ENCODE results near the gene BCAS3.
A peak's percentile ranks its signal among the peaks of the same experiment; 100 is the strongest.

The BCAS3 gene

GRCh38 chr17:61208301-61209105 is 530.9 kb downstream of the BCAS3 start:
- no peak for DNase-seq

DNA sequence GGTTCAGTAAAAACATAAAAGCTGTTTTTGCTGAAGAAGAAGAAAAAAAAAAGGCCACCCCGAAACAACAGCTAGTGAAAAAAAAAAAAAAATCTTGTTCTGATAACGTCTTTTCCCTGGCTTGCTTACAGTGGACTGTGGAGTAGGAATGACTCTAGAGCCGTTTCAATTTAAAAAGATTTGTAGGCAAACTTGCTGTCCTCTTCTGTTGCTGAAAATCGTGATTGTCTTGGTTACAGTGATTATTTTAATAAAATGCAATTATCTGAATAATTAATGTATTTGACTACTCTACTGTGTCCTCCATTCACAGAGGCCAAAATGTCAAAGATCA is 531.4 kb downstream of the BCAS3 start:
- no peak for DNase-seq

DNA sequence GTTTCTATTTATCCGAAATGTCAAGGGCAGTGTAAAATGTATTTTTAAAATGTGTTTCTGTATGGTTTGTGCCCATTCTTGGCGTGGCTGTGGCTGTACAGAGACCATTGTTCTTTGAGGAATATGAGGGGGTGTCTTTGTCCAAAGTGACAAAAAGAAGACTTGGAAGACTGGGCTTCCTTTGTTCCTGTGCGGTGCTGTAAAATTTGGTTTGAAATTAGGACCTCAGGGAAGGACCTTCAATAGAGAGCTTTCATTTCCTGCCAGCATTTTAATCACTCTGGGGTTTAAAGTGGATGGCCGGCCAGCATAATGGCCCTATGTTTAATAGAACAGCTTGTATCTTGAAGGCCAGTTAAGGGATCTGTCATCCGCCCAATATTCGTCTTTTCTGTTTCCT is 531.9 kb downstream of the BCAS3 start:
- DNase-seq: no peak

- DNase-seq: no peak
These were observed 533.6 kb downstream of the BCAS3 start for GRCh38 chr17:61211236-61211635.

- DNase-seq: no peak
These were observed 535.0 kb downstream of the BCAS3 start for GRCh38 chr17:61212655-61213054.

DNA sequence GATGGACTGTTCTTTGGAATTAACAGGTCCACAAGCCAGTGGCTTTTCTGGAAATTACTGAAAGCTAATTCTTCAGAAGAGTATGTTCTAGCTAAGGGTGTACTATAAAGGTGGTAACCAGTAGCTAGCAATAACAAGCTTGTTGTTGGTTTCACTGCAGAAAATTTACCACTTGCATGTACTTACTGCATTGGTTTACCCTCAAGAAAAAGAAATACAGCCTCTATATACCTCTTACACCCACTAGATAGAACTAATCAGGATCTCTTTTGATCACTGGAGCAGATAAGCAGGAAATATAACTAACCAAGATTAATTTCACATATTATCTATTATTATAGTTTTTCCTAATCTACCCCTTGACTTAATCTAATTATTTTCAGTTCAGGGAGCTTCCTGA is 537.1 kb downstream of the BCAS3 start:
- no peak for DNase-seq

DNA sequence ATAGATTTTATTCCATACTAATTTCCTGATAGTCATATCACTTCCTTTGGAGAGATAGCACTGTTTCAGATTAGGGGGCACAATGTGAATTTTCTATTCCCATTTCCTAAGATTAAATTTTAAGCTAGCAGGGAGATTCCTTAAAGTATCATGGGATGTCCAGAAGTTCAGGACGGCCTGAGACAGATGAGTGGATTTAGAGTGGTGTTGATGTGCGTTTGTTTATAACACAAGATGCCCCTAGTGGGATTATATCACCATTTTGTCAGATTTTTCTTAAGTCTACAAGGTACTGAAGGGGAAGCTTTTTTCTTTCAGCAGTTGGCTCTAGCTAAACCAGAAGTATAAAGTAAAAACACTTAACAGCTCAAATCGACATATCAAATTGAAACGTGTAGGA is 538.4 kb downstream of the BCAS3 start:
- no peak for DNase-seq

DNA sequence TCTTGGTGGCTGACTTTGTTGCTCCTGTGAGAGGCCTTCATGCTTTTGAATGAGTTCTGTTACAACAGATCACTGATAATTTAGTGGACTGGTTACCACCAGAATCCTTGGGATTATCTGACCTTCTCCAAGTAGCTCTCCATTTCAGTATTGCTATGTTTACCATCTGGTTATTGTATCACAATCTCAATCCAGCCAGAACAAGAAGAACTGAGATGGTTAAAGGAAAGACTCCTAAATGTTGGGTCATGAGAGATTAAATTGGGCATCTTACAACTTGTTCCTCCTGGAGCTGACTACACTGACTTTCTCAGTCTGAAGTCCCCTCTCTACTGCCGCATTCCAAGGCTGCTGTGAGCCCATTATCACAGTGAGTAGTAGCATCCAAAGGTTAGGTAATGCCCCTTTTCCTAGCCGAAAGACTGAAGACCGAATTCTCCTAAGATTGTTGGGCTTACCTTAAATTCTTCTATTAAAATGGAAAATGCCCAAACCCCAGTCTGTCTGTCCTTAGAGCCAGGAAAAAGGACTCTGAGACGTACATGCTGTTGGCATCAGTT is 540.3 kb downstream of the BCAS3 start:
- no peak for DNase-seq

- DNase-seq: peak in 1 of 5 donors; percentile 56
These were observed 540.8 kb downstream of the BCAS3 start for GRCh38 chr17:61218438-61218837.

GRCh38 chr17:61219460-61219859 is 541.8 kb downstream of the BCAS3 start:
- DNase-seq: no peak

- peak in 1 of 5 donors; percentile 39 for DNase-seq
These were observed 543.5 kb downstream of the BCAS3 start for GRCh38 chr17:61221181-61221580.

DNA sequence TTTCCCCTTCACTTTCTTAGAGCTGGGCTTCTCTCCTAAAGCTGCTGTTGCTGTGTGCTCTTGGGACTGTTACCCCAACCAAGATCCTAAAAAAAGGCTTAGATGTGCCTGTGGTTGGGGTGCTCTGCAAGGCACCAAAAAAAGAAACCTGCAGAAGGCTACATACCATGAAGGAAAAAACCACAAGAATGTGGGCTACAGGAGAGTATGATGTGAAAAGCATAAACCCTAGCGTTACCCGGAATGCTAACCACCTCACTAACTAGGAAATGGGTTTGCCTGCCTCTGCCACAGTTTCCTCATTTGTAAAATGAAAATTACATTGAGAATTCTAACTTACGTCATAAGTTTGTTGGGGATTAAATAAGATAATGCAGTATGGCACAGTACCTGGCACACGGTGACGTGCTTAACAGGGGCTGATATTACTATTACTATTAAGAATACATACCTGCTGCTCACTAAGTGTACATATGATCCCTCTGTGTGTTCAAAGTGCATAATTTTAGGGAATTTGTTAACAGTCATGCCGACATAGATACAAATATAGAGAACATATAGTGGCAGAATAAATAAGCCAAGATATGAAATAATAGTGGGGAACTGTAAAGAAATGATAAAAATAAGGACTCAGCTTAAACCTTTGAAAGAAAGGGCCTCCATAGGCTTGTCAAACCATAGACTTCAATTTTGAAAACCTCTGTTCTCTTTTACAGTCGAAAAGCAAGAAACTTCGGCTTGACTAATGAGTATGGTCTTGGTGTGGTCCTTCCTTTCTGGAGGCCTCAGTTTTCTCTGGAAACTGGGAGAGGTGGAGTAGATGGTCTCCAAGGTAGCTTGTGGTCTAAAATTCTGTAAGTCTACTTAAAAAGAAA is 544.2 kb downstream of the BCAS3 start:
- DNase-seq: peak in 1 of 5 donors; percentile 88

DNA sequence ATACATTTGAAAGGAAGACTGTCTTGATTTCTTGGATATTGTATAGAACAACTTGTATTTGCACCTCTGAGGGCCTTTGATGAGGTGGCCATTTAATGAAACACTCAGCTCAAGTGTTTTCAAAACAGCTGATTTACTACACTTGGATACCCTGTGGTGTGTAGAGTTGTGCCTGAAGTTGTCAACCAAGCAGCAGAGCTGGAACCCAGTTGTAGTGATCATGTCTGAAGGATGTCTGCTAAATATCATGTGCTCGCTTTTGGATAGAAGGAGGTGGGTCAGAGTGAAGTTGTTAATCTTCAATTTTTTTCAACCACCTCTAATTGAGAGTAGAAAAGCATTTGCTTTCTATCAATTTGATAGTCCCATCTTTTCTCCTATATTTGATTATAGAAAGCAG is 546.1 kb downstream of the BCAS3 start:
- no peak for DNase-seq

GRCh38 chr17:61225178-61225882 is 547.7 kb downstream of the BCAS3 start:
- no peak for DNase-seq

DNA sequence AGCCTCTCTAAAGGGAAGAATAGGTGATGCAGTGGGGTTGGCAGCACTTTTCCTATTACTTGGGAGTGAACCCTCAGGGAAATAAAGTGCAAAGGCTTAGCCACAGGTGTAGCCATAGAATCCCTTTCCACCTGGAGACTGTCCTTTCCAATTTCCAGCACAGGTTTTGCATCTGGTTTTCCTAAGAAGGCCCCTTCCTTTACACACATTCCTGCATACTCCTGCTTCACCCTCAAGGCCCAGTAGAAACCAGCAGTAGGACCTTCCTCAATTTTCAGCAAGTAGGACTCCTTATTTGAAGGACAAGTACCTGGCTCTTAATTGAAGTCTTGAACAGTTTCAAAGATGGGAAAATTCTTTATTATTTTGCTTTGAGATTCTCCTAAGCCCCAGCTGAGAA is 550.2 kb downstream of the BCAS3 start:
- no peak for DNase-seq

- DNase-seq: no peak
These were observed 552.8 kb downstream of the BCAS3 start for GRCh38 chr17:61230461-61230860.

DNA sequence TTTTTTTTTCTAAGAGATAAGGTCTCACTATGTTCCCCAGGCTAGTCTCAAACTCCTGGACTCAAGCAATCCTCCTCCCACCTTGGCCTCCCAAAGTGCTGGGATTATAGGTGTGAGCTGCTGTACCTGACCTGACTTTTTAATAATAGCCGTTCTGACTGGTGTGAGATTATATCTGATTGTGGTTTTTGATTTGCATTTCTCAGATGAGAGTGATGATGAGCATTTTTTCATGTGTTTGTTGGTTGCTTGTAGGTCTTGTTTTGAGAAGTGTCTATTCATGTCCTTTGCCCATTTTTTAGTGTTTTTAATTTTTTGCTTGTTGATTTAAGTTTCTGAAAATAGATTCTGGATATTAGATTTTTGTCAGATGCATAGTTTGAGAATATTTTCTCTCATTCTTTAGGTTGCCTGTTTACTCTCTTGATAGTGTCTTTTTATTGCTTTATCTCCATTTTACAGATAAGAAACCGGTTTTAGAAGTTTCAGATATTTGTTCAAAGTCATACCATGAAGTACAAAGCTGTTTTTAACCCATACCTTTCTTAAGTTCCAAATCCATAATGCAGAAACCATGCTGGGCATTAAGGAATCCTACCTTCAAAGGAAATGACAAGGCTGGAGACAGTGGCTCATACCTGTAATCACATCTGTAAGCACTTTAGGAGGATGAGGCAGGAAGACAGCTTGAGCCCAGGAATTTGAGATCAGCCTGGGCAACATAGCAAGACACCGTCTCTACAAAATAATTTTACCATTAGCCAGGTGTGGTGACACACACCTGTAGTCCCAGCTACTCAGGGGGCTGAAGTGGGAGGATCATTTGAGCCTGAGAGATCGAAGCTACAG is 553.5 kb downstream of the BCAS3 start:
- DNase-seq: no peak

DNA sequence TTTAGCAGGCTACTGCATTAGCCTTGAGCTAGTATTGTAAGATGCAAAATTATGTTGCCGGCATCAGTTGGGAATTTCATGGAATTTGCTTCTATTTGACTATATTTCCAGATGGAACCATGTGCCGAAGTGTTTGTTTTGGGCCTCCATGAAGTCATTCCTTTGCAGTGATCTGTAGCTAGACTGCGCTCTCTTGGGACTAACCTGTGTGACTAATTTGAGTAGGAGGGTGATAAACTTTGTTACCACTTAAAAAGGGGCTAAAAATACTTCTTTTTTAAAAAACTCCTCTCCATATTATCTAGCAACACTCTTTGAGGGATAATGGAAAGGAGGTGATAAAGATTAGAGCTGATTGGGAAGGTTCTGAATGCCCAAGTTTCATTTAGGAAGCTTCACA is 555.2 kb downstream of the BCAS3 start:
- no peak for DNase-seq

GRCh38 chr17:61233991-61234750 is 556.5 kb downstream of the BCAS3 start:
- no peak for DNase-seq

- DNase-seq: no peak
These were observed 557.6 kb downstream of the BCAS3 start for GRCh38 chr17:61235001-61235826.

- DNase-seq: no peak
These were observed 558.2 kb downstream of the BCAS3 start for GRCh38 chr17:61235827-61236197.
